ENCODE data around the gene HSPA8.
"Not testable (repeated sequence)": the region's sequence is repeated elsewhere in the genome, so short reads cannot be mapped to it uniquely, and the experiment has no call there.

Gene HSPA8

DNA sequence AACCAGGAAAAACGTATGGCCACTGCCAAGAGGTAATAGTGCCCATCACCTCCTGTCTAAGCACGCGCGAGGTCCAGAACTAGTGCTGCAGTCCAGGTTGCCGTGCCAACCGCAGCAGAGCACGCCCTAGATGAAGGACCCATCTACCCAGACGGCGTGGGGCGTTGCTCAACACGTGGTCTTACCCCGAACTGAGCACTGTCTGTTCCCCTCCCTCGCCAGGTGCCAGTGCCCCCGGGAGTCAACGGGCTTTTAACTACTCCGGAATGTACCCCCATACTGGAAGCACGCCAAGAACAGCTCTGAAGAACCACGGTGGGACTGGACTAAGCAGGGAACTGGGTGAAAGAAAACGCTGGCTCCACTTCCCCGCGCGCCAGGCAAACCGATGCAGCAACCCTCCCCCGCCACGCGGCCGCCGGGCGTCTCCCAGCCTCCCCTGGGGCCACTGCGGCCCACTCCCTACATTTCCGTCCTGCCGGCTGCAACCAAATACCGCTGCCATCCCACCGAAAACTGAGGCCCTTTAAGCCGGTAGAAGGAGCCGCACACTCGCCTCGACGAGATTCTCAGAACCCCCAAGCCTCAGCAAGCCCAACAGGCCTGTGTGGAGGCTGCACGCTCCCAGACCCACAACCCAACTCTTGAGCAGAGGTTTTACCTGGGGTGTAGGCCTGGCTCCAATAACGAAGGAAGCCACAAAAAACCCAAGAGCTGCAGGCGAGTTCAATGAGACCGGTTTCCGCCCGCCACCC, at the start of gene HSPA8:
TSS of gene HSPA8 (minus strand) at position 734 of the 755 bp plus-strand sequence. CDS start 812 bp downstream, outside the sequence.
- peak; percentile 84 for DNase-seq

DNA sequence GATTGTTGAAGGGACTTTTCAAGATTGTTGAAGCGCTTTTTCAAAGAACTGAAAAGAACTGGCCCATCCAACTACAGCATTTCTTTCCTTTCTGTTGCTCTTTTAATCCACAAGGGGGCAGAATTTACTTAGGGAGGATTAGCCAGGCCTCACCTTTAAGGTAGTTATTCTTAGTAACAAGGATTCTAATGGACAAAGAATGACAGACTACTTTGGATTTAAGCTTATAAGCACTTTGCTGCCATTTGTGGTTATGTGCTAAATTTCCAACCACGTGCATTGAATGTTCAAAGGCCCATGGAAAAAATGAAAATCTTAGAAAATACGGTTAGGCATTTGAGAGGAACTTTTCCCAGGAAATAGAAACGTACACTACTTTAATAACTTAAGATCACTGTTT, 49.5 kb upstream of the HSPA8 start:
- DNase-seq, result peak; percentile 63

DNA sequence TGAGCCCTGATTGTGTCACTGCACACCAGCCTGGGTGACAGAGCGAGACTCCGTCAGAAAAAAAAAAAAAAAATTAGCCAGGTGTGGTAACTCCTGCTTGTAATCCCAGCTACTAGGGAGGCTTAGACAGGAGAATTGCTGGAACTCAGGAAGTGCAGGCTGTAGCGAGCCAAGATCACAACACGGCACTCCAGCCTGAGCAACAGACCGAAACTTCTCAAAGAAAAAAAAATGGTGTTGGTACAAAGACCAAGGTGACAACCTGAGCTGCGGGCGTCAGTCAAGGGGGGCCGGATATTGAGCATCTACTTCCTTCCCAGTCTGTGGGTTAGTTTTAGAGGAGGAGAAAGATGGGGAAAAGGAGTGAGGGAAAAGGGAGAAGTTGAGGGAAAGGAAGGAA, 48.5 kb upstream of the HSPA8 start:
- DNase-seq, result no peak

DNA sequence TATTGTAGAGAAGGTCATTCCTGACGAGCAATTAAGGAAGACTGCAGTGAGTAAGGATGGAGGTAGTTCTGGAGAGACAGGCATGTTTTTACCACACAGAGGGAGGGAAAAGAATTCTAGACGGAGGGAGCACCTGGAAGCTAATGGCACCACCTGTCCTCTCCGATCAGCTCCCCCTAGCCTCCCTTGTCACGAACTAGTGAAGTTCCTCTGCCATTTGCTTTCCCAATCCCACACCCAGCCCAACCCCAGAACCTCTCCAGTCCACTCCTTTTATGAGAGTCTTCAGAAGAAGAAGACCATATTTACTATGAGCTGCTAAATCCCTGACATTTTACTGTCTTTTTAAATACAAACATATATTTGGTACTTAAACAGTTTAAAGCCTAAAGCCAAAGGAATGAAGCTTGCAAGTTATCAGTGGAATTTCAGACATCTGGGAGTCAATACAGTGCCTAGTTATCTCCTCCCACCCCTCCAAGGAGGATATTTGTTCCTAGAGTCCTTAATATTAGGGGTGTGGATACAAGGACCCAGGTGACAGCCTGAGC, 46.1 kb upstream of the HSPA8 start:
- no peak for DNase-seq

DNA sequence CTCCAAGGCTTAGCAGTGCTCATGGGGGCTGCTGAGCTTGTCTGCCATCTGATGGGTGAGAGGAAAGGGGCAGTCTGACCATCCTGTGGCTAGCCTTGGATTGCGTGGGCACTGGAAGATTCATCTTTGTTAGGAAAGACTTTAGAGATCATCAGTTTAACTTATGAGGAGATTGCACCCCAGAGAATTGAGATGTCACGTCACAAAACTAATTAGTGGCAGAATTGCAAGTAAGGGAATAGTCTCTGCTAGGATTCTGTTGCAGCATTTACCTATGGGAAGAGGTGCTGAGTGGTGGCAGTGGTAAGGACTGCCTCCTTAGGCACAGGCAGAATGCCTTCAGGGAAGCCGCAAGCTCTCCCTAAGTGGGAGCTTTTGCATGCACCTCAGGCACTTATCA, 42.8 kb upstream of the HSPA8 start:
- DNase-seq, result no peak

DNA sequence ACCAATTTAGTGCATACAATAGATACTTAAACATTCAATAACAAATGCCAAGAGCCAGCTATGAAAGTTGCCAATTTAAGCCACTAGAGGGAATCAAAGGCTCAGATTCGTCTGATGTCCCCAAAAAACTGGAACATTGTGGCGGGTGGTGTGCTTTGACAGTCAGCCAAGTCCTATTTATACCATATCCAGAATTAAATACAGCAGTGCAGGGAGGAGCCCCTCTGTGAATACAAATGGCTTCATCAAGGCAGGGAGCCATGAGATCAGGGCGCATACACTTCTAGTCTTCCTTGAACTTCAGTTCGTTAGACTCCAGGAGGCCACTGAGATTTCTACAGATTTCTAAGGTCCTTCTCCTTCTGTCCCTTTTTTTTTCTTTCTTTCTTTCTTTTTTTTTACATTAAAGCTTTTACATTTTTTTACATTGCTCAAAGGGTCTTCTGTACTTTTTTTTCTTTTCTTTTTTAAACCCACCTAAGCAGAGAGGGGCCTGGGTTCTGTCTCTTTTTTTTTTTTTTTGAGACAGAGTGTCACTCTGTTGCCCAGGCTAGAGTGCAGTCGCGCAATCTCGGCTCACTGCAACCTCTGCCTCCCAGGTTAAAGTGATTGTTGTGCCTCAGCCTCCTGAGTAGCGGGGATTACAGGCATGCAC, 41.5 kb upstream of the HSPA8 start:
- peak; percentile 57 for DNase-seq

DNA sequence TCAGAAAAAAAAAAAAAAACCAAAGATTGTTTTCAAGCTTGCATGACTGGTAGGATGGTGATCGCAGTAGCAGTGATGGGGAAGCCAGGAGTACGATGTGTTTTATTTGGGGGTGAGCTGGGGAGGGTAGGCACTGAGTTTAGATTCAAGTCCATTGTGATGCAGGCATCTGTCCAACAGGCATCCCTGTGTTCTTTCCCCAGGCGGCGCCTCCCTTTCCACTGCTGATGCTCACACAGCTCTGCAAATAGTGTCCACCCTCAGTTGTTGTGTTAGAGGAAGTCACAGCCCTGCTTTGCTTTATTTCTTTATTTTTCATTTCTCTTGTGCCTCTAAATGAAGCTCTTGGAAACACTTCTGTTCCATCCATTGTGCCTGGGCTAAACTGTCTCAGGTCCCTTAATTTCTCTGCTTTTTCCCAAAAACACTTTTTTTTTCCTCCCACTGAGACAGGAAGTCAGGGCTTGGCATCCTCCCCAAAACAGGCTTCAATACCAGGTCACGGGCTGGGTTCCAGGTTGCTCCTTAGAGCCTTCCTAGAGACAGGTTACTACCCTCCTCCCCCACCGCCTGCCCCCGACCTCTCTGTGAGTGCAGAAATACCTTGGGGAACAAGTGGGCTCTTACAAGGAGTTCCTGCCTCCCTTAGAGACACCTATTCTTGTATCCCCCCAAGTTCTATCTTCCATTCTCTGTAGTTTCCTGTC, 38.6 kb upstream of the HSPA8 start:
- no peak for DNase-seq

DNA sequence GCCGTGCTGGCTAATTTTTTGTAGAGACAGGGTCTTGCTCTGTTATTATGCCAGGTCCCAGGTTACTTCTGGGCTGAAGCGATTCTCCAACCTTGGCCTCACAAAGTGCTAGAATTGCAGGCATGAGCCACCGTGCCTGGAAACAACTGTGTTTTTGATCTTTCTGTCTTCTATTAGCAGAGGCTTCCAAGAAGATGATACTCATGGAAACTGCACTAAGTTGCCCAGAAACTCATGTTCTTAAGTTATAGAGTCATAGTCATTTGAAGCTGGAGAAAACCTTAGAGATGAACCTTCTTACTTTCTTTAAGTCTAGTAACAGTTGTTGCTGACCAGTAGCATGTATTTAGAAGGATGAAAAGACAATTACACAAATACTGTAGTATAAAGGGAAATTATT, 37.1 kb upstream of the HSPA8 start:
- no peak for DNase-seq

DNA sequence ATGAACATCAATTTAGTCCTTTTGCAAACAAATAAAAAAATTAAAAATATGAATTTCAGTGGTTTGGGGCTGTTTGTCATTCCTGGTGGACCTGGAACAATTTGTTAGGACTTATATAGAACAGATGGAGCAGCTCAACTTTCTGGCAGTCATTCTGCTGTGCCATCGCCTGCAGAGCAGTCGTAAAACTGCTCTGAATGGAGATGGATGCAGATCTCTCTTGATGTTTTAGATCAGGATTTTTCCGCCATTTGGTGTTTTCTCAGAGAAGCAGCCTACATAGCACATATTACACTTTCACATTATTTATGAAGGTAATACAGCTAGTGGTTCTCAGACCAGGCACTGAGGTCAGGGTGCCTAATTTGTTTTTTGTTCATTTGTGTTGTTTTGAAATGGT, 31.8 kb upstream of the HSPA8 start:
- no peak for DNase-seq

DNA sequence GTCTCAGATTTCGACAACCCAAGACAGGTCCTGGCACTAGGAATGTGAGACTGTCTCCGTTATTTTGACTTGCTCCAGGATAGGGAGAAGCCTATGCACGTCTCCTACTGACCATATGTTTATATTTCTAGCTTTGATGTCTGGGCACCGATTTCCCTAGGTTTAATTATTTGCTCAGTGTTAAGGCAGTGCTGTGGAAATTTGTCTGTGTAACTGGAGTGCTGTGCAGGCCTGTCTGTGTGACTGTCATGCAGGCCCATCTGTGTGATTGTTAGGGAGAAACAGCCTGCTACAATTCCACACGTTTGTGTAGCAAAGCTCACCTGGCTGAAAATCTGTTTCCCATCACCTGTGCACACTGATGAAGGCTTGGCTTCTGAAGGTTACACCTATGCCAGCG, 29.6 kb upstream of the HSPA8 start:
- no peak for DNase-seq

DNA sequence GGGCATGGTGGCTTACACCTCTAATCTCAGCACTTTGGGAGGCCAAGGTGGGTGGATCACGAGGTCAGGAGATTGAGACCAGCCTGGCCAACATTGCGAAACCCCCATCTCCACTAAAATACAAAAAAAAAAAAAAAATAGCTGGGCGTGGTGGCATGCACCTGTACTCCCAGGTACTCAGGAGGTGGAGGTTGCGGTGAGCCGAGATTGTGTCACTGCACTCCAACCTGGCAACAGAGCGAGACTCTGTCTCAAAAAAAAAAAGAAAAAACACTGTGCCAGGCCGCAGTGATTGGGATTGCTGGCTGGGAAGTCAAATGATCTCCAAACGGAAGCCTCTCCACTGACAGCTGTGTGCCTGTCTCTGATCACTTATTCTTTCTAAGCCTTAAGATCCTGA, 28.2 kb upstream of the HSPA8 start:
- not testable (repeated sequence) for DNase-seq

DNA sequence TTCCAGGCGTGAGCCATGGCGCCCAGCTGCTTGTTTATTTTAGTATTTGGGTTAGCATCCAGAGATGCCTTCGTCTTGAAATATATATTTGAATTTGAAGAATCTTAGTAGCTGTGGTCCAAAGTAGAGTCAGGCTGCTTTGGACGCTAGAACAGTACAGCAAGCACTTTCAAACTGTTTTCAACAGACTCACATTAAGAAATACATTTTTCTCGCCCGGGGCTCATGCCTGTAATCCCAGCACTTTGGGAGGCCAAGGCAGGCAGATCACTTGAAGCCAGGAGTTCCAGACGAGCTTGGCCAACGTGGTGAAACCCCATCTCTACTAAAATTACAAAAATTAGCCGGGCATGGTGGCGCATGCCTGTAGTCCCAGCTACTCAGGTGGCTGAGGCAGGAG, 27.0 kb upstream of the HSPA8 start:
- not testable (repeated sequence) for DNase-seq

DNA sequence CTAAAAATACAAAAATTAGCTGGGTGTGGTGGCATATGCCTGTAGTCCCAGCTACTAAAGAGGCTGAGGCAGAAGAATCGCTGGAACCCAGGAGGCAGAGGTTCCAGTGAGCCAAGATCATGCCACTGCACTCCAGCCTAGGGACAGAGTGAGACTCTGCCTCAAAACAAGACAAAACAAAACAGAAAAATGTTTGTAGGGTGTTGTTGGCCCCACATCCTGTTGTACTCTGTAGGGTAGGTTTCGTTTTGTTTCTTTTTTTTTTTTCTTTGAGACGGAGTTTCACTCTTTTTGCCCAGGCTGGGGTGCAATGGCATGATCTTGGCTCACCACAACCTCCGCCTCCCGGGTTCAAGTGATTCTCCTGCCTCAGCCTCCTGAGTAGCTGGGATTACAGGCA, 25.7 kb upstream of the HSPA8 start:
- peak; percentile 70 for DNase-seq

DNA sequence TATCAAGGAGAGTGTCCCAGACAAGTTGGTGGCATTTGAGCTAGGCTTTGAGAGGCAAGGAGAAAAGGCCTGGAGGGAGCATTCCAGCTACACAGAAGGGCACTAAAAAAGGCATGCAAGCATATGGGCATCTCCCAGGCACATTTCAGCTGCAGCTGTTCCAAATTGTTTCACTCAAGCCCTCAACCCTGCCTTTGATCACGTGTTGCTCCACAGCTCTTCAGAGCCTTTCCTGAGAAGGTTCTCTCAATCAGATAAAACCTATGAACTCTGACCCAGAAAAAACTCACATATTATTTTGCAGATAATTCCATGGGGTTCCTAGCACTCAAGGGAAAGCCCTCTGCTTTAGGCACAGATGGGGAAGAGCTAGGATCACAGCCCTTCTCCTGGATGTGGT, 24.4 kb upstream of the HSPA8 start:
- DNase-seq, result no peak

DNA sequence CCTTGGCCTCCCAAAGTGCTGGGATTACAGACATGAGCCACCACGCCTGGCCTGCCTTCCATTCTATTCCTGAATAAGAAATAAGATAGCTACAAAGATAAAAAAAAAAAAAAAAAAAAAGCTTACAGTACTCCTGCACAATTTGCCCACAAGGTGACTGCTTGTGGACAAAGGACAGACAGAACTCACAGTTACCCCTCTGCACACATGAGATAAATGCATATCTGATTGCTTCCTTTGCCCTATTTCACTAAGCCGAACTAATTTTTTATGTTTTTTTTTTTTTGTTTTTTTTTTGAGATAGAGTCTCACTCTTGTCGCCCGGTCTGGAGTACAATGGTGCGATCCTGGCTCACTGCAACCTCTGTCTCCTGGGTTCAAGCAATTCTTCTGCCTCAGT, 23.6 kb upstream of the HSPA8 start:
- no peak for DNase-seq

DNA sequence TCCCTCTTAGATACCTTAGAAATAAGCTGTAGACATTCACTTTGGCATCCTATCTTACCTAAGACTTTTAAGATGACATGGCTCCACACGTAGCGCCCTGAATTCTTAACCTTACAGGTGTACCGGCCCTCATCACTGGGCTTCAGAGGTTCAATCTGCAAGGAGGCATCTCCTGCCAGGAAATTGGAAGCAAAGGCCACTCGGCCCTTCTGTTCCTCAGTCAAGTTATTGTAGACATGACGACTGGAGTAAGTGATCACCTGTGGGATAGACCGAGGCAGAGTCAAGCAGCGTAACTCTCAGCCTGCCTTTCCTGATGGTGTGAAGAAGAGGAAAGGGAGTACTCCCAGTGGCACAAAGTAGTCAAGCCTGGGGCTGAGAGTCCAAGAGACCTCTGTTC, 22.5 kb upstream of the HSPA8 start:
- DNase-seq, result no peak

DNA sequence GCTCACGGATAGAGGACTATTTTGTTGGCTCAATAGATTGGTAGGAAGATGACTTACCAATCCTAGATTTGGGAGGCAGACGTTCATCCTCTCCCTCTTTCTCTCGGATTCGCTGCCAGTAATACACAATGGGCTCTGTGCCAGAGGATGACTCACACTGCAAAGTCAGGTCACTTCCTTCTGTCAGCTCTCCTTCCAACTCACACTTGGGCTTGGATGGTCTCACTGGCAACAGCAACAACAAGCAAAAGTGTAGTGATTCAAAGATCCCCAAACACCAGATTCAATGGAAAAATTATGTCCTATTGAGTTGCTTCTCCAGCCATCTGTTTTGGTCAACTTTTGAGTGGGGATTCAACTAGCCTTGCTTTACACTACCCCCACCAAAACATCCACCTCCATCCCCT, 21.7 kb upstream of the HSPA8 start:
- peak; percentile 79 for DNase-seq

DNA sequence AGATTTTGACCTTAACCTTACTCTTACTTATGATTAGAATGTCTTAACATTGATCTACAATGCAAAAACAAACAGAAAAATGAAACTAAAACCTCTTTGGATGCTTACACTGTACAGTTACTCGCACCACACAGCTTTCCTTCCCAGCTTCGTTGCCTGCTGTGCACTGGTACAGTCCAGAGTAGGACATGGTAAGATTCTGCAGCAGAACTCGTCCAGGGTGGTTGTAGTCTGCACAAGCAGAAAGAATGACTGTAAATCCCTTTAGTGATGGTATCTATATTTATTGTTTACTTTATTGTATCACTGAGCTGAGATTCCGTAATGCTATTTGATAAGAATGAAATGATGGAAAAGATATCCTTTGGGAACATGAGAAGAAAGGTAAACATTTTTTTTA, 21.0 kb upstream of the HSPA8 start:
- no peak for DNase-seq

DNA sequence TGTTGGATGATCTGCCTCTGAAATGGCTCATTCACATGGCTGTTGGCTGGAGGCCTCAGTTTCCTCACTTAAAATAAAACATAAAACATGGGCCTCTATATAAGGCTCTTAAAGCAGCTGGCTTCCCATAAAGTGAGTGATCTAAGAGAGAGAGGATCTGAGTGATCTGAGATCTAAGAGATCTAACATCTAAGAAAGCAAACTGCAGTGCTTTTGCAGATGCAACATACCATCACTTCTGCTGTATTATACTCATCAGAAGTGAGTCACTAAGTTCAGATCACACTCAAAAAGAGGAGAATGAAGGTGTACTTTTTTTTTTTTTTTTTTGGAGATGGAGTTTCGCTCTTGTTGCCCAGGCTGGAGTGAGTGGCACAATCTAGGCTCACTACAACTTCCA, 18.1 kb upstream of the HSPA8 start:
- no peak for DNase-seq

DNA sequence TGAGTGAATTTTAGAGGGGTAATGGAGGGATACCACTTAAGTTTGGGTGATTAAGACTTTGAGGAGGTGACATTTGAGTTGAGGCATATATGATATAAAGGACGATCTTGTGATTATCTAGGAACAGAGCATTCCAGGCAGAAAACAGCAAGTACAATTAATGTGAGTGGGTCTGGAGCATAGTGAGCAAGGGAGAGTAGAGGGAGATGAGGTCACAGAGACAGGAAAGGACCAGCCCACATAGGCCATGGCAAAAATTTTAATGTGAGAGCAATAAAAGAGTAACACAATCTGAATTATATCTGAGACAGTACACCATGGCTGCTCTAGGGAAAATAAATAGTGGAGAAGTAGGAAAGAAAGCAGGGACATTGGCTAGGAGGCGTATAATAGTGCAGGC, 14.5 kb upstream of the HSPA8 start:
- no peak for DNase-seq

DNA sequence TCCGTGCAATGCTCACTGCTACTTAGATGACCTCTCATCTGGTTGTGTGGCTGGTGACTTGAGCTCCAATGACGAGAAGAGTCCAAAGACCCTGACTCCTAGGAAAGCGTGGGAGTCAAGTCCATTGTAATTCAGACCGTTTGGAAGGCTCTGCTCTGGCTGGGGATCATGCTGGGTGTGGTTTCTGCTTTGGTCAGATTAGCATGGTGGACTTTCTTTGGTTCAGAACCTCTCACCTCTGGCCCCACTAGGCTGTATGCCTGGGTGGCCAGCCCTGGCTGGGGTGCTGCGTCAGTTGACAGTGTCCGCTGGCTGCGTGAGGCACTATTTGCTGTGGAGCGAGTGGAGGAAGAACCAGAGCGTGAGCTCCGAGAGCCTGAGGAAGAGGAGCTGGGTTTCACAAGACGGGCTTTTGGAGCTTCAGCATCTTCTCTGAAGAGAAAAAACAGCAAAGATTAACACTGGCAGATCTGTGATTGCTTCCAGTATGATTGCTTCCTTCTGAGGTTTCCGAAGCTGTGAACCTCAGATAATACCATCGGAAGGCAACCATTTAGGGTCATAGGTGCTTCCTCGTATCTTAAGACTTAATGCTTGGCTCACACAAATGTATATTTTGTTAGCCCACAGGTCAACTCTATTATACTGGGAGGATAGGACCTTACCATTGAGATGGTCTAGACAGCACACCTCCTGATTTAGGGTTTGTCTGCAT, 11.6 kb upstream of the HSPA8 start:
- DNase-seq, result no peak

DNA sequence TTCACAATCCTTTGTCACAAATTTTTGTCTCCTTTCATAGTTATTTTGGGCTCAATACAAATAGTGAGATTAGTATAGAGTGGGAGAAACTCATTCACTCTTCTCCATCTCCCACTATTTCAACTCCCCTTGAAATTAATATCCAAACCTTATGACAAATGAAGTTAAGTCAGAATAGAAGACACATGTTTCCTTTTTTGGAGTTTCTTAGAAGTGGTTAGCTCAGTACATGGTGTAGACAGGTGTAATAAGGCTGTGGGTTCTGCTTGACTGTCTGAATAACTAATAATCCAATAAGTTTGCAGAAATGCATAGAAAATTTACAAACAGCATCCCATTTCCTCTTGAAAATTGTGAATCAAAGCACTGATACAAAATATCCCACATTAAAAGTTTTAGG, 10.8 kb upstream of the HSPA8 start:
- DNase-seq, result no peak

DNA sequence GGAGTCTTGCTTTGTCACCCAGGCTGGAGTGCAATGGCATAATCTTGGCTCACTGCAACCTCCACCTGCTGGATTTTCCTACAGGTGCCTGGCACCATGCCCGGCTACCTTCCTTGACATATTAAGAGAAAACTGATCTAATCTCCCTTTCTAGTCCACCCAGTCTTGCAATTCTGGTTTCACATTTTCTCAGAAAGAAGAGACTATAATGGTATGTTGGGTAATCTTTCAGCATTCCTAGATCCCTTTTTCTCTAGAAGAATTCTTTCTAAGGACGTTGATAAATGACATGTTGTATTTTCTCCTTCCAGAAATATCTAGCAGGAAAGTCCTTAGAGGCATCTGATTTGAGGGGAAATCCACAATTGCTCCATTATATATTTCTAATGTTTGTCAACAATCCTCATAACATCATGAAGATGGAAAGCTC, 10.4 kb upstream of the HSPA8 start:
- DNase-seq, result no peak

Data from activated CD4-positive, alpha-beta T cell treated with anti-CD3 and anti-CD28 coated beads, Interleukin-10, Interleukin-2, amounts not matched to agents 100 ng/mL and 50 ng/mL, durations not matched to agents 16 hours and 8 hours (primary cell).